HG03060 (cell line): ENCODE results near the gene WDR5.

Experiments
- ATAC-seq: cut with Tn5 transposase; IDR thresholded peaks from one replicate; pipeline ENCODE4 v1.9.1; 2021; ENCODE audit warnings: low read depth, moderate number of reproducible peaks; ENCODE audit not compliant: unreplicated experiment

WDR5 gene

DNA sequence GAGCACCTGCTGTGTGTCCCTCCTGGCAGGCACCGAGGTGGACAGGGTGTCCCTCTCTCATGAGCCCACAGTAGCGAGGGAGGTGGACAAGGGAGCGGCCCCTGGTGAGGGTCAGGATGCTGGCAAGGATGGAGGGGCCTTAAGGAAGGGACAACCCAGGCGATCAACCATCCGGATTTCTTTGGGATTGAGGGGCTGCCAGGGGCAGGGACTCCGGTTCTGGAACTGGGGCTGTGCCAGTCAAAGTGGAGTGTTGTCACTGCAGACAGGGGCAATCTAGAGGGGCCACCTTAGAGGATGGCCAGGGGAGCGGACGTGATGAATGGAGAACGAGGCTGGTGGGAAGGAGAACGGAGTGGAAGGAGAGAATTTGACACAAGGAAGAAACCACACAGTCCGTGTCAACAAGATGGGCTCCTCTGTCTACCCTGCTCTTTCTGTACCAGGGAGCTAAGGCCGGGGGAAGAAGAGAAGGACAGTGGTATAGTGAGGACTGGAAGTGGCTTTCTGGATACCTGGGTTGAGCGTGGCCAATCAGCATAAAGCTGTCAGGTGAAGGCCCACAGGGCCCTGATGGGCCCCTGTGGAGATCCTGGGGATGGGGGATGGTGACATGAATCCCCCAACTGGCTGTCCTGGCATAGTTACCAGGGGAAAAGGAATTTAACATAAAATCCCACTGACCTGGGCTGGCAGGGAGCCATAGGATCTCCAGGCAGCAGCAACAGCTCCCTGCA lies 4.2 kb upstream of the WDR5 start:
- ATAC-seq, result no peak

DNA sequence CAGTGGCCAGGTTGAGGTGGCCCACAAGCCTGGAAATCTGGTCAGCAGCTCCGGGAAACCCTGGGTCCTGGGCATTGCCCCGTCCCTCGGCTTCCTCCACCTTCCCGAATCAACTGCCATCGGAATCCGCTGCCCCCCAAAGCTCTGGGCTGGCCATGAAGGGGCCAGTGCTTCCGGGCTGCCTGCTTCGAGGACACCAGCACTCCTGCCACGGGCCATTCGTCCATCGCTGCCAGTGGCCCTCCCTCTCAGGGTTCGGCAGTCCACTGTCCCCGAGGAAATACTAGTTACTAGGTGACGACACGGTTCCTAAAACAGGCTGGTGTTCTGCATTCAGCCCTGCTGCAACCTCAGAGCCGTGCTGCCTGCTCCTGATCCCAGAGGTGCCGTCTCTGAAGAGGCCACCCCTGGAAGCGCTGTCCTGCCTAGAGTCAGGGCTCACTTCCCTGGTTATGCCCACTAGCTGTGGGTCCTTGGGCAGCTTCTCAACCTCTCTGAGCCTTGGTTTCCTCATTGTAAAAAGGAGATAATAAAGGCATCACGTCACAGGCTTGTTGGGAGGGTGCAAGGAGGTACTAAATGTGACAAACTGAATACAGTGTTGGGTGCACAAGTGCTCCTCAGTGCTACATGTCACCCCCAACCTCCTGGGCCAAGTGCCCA lies 3.5 kb upstream of the WDR5 start:
- ATAC-seq, result no peak

DNA sequence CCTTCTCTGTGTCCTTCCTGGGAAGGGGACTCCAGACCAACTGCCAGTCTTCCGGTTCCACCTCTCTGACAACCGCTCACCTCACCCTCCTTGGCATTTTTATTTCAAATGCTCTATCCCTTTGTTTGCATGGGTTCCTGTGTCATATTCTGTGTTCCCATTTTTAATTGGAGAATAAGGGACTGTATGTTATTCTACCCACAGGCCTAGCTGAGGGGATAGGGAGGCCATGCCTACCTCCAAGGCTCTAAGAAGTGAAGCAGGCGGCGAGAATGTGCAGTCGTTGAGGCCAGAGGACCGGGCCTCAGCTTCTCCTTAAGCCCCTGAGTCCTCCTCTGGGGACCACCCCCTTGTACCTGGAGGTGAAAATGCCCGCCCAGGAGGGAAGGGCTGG lies 936 bp upstream of the WDR5 start:
- no peak for ATAC-seq

DNA sequence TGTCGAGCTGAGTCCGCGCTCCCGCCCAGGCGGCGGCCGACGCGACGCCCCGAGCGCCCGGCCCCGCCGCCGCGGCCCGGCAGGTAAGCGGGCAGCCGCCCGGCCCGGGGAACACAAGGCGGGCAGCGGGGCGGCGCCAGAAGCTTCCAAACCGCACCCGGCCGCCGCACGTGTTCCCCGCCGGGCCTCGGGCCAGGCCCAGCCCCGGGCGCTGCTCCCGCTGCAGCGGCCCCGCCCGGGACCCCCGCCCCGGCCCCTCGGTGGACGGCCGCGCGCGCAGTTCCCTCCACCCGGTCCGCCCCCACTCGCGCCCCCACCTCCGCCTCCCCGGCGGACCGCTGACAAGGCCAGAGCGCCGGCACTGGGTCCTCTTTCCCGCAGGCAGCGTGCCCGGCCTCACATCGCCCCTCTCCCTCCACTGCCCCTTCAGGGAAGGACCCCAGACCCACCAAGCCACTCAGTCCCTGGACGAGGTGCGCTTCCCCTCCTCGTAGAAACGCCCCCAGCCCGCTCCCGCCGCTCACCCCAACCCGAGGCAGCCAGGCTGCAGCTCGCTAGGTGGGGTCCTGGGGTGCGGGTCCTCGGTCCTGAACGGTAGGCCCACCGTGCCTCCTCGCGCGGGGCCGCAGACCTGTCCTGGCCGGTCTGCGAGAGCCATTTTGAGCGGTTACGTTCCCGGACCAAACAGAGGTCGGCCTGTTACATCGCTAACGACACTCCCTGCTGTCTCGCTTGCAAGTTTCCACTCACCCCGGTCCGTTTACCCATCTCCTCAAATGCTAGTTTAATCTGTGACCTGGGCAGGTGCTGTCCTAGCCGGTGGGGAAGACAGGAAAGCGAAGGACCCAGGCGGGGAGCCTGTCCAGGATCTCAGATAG lies 475 bp downstream of the WDR5 start:
- ATAC-seq, result no peak

DNA sequence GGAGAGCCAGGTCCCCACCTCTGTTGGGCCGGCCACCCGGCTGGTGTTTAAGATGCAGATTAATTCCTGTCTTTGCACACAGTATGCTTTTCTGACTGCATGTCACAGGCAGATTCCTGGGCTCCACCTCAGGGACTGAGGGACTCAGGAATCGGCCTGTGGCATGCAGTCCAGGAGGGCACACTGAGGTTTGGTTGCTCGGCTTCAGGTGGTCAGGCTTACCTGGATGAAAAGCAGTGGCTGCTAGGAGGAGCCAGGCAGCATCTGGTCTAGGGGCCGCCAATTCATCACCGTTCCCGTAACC lies 1.1 kb downstream of the WDR5 start:
- no peak for ATAC-seq

DNA sequence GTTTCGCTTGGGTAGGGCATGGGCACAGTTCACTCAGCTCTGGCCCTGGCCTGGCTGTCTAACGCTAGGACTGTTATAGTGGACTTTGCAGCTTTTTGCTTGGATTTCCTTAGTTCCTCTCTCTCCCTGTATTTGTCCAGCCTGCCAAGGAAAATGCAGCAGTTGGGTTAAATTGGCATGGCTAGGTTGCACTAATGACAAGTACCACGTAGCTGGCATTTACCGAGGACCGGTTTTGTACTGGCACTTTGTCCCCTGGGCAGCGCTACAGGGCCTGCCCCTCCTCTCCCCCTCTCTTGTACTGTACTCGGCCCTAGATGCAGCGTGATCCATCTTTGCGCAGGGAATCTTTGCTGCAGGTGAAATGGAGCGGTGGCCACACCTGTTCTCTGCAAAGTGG lies 2.4 kb downstream of the WDR5 start:
- no peak for ATAC-seq

DNA sequence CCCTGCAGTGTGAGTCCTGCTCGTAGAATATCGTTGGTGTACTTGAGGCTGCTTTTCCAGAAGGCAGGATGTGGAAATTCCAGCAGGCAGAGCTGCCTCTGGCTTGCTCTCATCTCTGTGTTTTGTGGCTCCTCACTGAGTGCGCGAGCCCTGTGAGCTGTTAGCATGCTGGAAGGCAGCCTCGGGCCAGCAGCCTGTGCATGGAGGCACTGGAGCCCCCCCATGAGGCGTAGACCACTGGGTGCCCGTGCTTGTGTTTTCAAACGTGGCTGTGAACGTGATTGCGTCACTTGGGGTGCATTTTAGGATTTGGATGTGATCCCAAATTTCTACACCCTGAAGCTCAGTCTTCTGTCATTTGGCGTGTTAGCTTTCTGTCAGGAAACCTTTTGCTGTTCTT lies 3.2 kb downstream of the WDR5 start:
- no peak for ATAC-seq

DNA sequence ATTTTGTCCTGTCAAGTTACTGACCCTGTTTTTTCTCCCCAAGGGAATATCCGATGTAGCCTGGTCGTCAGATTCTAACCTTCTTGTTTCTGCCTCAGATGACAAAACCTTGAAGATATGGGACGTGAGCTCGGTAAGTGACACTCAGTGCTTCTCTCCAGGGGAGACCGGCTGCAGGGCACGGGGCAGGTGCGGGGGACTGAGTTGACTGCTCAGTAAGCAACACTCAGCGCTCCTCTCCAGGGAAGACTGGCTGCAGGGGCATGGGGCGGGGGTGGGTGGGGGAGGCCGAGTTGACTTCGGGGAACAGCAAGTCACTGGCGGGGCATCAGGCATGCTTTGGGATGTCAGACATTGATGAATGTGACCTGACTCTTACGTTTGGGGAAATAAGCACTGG lies 6.0 kb downstream of the WDR5 start:
- ATAC-seq, result no peak

DNA sequence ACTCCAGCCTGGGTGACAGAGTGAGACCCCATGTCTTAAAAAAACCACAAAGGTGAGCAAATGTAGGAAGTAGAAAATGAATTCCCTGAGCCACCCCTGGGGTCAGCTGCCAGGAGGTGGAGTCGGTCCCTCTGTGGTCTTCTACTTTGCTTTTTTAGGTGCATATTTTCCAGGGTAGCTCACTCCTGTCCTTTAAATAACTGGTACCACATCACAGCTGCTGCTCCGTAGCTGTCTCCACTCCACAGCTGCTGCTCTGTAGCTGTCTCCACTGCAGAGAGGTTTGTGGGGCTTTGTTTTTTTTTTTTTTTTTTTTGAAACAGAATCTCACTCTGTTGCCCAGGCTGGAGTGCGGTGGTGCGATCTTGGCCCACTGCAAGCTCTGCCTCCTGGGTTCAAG lies 8.9 kb downstream of the WDR5 start:
- ATAC-seq, result no peak

DNA sequence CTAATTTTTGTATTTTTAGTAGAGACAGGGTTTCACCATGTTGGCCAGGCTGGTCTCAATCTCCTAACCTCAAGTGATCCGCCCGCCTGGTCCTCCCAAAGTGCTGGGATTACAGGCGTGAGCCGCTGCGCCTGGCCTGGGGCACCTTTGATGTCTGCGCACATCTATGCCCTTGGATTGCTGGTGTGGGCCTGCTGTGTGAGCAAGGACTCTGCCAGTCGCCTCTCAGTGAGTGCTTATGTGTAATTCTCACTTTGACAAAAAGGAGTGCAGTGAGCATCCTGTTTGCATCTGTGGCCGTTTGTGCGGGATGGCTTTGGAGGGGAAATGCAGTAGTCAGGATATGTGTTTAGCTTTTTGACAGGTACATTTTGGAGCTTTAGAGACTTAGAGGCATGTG lies 9.4 kb downstream of the WDR5 start:
- ATAC-seq, result no peak

DNA sequence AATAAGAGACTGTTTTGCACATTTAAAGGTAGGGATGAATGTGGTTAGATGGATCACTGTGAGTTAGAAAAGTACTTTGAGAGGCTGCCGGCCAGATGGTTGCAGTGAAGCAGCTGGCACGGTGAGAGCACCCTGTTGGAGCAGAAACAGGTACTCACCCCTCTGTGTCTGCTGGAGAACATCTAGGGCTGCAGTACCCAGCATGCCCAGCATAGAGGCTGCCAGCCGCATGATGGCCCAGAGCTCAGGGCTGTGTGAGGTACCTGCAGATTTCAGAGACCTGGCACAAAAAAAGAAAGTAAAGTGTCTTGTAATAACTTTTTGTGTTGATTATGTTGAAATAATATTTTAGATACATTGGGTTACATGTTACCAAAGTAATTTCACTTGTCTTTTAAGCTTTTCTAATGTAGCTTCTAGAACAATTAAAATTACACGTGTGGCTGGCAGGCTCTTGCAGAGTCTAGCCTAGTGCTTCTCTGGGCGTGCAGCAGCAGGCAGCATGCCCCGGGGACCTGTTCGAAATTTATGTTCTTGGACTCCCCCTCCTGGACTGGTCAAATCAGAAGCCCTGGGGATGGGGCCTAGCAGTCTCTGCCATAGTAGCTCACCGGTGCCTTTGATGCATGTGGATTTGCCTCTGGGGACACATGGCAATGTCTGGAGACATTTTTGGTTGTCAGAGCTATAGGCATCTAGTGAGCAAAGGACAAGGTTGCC lies 11.1 kb downstream of the WDR5 start:
- ATAC-seq, result no peak

DNA sequence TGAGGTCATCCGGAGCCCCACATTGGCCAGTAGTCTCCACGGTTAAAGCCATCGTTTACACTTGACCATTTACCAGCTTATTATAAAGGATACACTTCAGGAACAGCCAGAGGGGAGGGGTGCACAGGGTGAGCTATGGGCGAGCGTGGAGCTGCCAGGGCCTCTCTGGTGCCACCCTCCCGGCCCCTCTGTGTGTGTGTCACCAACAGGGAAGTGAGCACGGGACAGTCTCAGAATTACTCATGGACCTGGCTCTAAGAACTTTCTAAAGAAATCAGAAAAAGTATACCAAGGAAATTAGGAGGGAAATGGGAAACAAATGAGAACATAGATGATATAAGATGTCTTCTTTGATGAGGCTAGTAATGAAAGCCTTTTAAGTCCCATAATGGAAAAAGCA lies 13.5 kb downstream of the WDR5 start:
- no peak for ATAC-seq

DNA sequence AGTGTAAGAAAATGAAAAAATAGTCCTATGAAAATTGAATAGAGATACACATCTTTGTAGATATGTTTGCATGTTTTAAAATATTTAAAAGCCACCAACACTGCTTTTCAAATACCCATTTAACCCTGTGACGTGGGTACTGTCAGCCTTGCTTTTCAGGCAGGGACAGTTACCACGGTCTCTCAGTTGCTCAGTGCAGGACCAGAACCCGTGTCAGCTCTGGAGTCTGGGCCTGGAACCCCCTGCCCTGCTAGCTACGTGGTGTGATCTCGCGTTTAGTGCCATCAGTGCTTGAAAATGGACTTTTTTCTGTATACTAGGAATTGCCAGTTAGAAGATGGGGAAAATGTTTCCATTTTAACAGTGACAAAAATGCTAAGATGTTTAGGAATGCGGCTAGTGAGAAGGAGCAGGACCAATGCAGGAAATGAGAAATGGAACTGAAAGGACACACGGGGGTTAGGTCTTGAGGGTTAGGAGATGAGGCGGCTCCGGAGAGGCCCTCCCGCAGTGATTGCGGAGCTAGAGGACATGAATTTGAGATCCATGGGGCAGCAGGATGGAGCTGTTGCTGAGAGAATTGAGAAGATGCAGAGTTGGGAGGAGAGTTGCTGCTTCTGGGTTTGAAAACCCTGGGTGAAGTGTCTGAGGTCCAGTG lies 14.8 kb downstream of the WDR5 start:
- ATAC-seq, result no peak

DNA sequence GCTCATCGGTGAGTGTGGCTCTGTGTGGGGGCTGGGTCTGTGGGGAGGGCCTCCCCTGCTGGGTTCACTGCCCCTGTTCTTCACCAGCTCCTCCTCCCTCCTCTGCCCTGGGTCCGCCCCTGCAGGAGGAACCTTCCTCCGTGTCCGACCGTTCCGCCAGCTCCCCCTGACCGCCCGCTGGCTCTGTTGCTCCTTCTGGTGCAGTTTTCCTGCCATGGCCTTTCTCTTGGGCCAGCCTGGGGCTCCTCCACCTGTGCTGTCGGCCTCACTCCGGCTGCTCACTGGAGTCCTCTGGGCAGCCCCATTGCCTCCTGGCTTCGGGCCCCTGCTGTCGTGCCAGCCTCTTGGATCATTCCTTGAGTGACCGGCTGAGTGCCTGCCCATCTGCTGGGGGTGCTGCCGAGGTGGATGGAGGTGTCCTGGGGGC lies 16.2 kb downstream of the WDR5 start:
- ATAC-seq, result no peak

DNA sequence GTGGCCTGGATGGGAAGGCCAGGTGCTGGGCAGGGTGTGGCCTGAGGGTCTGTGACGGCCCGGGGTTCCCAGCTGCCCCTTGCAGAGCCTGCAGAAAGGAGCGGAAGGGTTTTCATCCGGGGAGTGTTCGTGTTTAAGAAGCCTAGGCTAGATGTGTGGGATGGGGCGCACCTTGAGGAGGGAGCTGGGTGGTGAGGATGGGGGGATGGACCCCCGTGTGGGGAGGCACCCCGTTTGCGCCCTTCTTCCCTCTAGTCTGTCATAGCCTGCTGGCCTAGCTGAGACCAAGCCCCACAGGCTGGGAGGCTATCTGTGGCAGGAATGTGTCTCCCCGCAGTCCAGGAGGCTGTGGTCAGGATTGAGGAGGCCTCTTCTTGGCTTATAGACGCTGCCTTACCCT lies 16.6 kb downstream of the WDR5 start:
- no peak for ATAC-seq

DNA sequence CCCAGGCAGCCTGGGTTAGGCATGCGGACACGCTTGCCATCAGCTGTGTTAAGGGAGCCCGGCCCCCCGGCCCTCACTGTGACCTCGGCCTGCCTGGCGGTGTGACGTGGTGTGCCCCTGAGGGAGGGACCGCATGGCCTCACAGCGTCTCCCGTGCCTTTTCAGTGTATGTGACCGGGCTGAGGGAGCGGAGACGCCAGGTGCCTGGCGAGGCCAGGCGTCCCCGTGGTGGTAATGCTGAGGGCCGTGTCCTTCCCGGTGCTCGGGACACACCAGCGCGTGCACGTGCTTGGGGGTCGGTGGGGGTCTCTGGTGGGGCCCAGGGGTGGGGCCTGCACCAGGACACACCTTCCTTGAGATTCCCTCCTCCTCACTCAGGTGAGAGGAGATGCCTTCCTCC lies 17.6 kb downstream of the WDR5 start:
- no peak for ATAC-seq

DNA sequence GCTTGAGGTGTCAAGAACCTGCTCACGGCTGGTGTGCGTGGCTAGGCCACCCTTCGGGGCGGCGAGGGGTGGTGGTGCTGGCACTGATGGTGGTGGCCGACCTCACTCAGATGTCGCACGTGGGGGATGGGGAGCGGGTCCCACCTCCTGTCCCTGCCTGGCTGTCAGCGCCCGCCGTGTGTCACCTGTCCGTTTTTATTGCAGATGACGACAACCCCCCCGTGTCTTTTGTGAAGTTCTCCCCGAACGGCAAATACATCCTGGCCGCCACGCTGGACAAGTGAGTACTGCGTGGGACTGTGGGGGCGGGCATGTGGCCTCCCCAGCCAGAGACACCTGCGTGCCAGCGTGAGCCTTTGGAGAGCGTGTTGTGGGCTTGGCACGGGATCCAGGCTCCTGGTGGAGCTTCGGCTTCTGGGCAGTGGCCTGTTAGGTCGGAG lies 18.4 kb downstream of the WDR5 start:
- ATAC-seq, result no peak

DNA sequence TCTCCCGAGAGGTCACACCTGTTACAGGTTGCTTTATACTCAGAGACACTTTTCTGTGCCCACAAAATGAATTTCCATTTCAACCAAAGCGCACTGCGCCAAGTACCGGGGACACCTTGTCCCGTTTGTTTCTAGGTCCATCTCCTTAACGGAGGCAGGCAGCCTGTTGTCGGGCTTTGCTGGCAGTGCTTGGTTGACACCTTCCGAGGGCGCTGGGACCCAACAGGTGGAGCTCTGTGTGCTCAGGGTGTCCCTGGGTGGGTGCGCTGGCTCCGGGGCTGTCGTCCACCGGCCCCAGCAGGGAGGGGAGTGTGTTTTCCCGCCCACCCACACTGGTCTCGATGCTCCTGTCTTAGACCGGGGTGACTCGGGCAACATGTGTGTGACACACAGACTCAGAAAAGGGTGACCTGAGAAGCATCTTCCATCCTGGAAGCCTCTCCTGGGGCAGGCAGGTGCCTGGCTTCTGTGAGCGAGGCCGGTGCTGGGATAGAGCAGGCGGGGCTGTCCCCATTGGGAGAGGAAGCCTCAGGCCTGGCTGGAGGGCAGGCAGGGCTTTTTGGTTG lies 20.0 kb downstream of the WDR5 start:
- no peak for ATAC-seq

DNA sequence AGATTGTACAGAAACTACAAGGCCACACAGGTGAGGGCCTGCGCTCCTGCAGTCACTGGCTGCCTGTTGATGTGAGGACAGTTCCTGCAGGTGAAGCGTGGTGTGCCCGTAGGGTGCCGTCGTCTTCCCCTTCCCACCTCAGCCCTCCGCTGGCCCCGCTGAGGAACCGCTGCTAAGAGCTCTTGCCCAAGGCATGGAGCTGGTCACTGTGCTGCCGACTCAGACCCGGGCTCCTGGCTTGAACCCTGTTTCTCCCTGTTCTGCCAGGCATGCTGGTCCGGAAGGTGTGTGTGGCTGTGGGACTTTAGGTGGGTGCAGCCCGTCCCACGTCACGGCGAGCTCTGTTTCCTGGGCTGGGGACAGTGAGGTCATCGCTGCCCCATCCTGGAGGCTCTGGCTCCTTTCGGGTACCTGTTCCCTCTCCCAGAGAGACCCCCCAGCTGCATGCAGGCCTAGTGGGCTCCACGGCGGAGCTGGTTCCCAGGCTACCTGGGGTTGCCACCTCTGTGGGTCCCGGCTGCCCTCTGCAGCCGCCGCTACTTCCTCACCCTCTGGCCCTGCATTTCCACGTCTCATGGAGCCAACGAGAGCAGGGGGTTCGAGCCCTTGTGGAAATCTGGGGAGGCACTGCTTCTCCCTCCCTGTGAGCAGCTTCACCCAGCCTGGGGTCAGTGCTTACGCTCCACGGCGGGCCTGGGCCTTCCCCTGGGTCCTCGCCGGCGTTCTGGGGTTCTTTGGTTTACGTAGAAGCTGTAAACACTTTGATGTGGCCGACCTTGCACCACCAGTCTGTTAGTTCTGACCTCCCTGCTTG lies 20.9 kb downstream of the WDR5 start:
- ATAC-seq, result no peak
